Measurements from ENCODE around the gene ARHGAP6.

GRCh38 chrX:11264925-11265324 lies 400.8 kb downstream of the ARHGAP6 start:
- no peak for TF ChIP-seq POLR2A (IDR thresholded peaks at IDR 0.05)
- TF ChIP-seq CTCF (IDR thresholded peaks at IDR 0.05), result no peak

All from ovary (tissue), 3 donors.